GM23338 (cell line): ENCODE data around the gene DHX32. TPM values are rescaled to one million over a fixed set of nuclear protein-coding genes. Genes with fewer than 3 reads are reported as not detected.

Experiments used
- ATAC-seq: fragments of 200-7000 bp; cut with Tn5 transposase; 3 replicates; pipeline ENCODE4 v1.9.1; 2020
- DNase-seq: peaks from one replicate; pipeline ENCODE4 v3.0.0-alpha.2; 2015; ENCODE audit warnings: low spot score
- H2AFZ ChIP-seq: fragments of 200-600 bp; sonication (generic); 2 replicates; pipeline ENCODE4 v1.8.0; 2016; ENCODE audit warnings: antibody characterized with exemption, mild to moderate bottlenecking, moderate library complexity
- H3F3A ChIP-seq: fragments of 200-600 bp; sonication (generic); replicated peaks from 2 replicates; pipeline ENCODE4 v1.8.0; 2017; ENCODE audit warnings: antibody characterized with exemption, mixed run types, low read depth
- H3K27ac ChIP-seq: fragments of 200-600 bp; sonication (generic); 2 replicates; pipeline ENCODE4 v1.6.1; 2016; ENCODE audit warnings: low read depth
- H3K27me3 ChIP-seq: fragments of 200-600 bp; sonication (generic); 2 replicates; pipeline ENCODE4 v1.8.0; 2016; ENCODE audit warnings: mild to moderate bottlenecking, mixed run types, moderate library complexity; ENCODE audit not compliant: insufficient read depth
- H3K36me3 ChIP-seq: fragments of 200-600 bp; sonication (generic); 2 replicates; pipeline ENCODE4 v1.8.0; 2016; ENCODE audit warnings: mild to moderate bottlenecking; ENCODE audit not compliant: insufficient read depth
- H3K4me1 ChIP-seq: fragments of 200-600 bp; sonication (generic); 2 replicates; pipeline ENCODE4 v1.8.0; 2016; ENCODE audit warnings: mild to moderate bottlenecking, moderate library complexity; ENCODE audit not compliant: insufficient read depth
- H3K4me2 ChIP-seq: fragments of 200-600 bp; sonication (generic); 2 replicates; pipeline ENCODE4 v1.7.1; 2017; ENCODE audit warnings: mixed run types
- H3K4me3 ChIP-seq: fragments of 200-600 bp; sonication (generic); 2 replicates; pipeline ENCODE4 v1.6.1; 2016; ENCODE audit warnings: mixed run types
- H3K79me2 ChIP-seq: fragments of 200-600 bp; sonication (generic); replicated peaks from 2 replicates; pipeline ENCODE4 v1.8.0; 2017; ENCODE audit warnings: mild to moderate bottlenecking; ENCODE audit not compliant: insufficient read depth
- H3K9me2 ChIP-seq: fragments of 200-600 bp; sonication (generic); 2 replicates; pipeline ENCODE4 v1.8.0; 2017; ENCODE audit not compliant: insufficient read depth
- H4K20me1 ChIP-seq: fragments of 200-600 bp; sonication (generic); replicated peaks from 2 replicates; pipeline ENCODE4 v1.8.0; 2017; ENCODE audit warnings: mild to moderate bottlenecking; ENCODE audit not compliant: insufficient read depth
- H3K27ac Mint-ChIP-seq: 2 replicates; pipeline ENCODE4 v1.8.0; 2020; ENCODE audit warnings: inconsistent platforms, mild to moderate bottlenecking, moderate library complexity, mixed read lengths
- H3K27me3 Mint-ChIP-seq: 3 replicates; pipeline ENCODE4 v1.8.0; 2022; ENCODE audit warnings: low read depth, mild to moderate bottlenecking, moderate library complexity, mixed read lengths, inconsistent platforms; ENCODE audit not compliant: insufficient read depth, poor library complexity
- H3K36me3 Mint-ChIP-seq: 3 replicates; pipeline ENCODE4 v1.8.0; 2021; ENCODE audit warnings: low read depth, mild to moderate bottlenecking, inconsistent platforms, moderate library complexity, mixed read lengths
- H3K4me1 Mint-ChIP-seq: 3 replicates; pipeline ENCODE4 v1.8.0; 2020; ENCODE audit warnings: mild to moderate bottlenecking, inconsistent platforms, mixed read lengths
- H3K4me3 Mint-ChIP-seq: 3 replicates; pipeline ENCODE4 v1.8.0; 2021; ENCODE audit warnings: moderate library complexity, mild to moderate bottlenecking, inconsistent platforms, mixed read lengths
- H3K9me3 Mint-ChIP-seq: 3 replicates; pipeline ENCODE4 v1.8.0; 2020; ENCODE audit warnings: moderate library complexity, mild to moderate bottlenecking, inconsistent platforms, mixed read lengths
- CREB1 ChIP-seq: fragments of 250-450 bp; sonication (Bioruptor Pico); IDR thresholded peaks from 2 replicates; pipeline ENCODE4 v1.5.0; 2020; ENCODE audit warnings: low read depth, mild to moderate bottlenecking, moderate library complexity
- EZH2 ChIP-seq: fragments of 200-600 bp; sonication (generic); IDR thresholded peaks from one replicate; pipeline ENCODE4 v1.8.0; 2017; ENCODE audit warnings: antibody characterized with exemption, mild to moderate bottlenecking, low read depth; ENCODE audit not compliant: unreplicated experiment
- EZH2phosphoT487 ChIP-seq: fragments of 200-600 bp; sonication (generic); IDR thresholded peaks from one replicate; pipeline ENCODE4 v1.8.1; 2018; ENCODE audit warnings: antibody characterized with exemption; ENCODE audit not compliant: unreplicated experiment
- JUNB ChIP-seq: IDR thresholded peaks from one replicate; pipeline ENCODE4 v1.6.1; 2016; ENCODE audit warnings: antibody characterized with exemption; ENCODE audit not compliant: unreplicated experiment
- POLR2AphosphoS5 ChIP-seq: IDR thresholded peaks from 2 replicates; pipeline ENCODE4 v1.6.1; 2016; ENCODE audit warnings: antibody characterized with exemption, low read depth
- ZNF114 ChIP-seq: fragments of 250-450 bp; sonication (Bioruptor Pico); IDR thresholded peaks from 2 replicates; pipeline ENCODE4 v1.5.0; 2020; ENCODE audit warnings: mild to moderate bottlenecking, moderate library complexity
- ZNF331 ChIP-seq: fragments of 250-450 bp; sonication (Bioruptor Pico); IDR thresholded peaks from 2 replicates; pipeline ENCODE4 v1.5.0; 2020; ENCODE audit warnings: low read depth, mild to moderate bottlenecking, moderate library complexity
- polyA plus RNA-seq: library from polyadenylated mRNA; unstranded; fragments of >200 nt; fragmentation: Nextera tagmentation; extraction: Ambion mirVana; gene quantifications from 2 replicates; pipeline ENCODE4 v1.2.1, GENCODE V29; 2016
- total RNA-seq: library from RNA; depleted of rRNA; stranded (reverse); fragments of >200 nt; shearing (Covaris generic); gene quantifications from 2 replicates; pipeline ENCODE4 v1.2.3, GENCODE V29; 2014
- TF ChIP-seq, protein P1 (sequence below): fragments of 250-450 bp; sonication (Bioruptor Pico); IDR thresholded peaks from 2 replicates; pipeline ENCODE4 v1.5.0; 2020; ENCODE audit warnings: mild to moderate bottlenecking, moderate library complexity
- TF ChIP-seq, protein P2 (sequence below): IDR thresholded peaks from one replicate; pipeline ENCODE4 v1.6.1; 2018; ENCODE audit warnings: antibody characterized with exemption; ENCODE audit not compliant: unreplicated experiment

The DHX32 gene
- total and polyA plus RNA-seq, 2 experiments from 2014 or later: 9.5 to 21.6 TPM

DNA sequence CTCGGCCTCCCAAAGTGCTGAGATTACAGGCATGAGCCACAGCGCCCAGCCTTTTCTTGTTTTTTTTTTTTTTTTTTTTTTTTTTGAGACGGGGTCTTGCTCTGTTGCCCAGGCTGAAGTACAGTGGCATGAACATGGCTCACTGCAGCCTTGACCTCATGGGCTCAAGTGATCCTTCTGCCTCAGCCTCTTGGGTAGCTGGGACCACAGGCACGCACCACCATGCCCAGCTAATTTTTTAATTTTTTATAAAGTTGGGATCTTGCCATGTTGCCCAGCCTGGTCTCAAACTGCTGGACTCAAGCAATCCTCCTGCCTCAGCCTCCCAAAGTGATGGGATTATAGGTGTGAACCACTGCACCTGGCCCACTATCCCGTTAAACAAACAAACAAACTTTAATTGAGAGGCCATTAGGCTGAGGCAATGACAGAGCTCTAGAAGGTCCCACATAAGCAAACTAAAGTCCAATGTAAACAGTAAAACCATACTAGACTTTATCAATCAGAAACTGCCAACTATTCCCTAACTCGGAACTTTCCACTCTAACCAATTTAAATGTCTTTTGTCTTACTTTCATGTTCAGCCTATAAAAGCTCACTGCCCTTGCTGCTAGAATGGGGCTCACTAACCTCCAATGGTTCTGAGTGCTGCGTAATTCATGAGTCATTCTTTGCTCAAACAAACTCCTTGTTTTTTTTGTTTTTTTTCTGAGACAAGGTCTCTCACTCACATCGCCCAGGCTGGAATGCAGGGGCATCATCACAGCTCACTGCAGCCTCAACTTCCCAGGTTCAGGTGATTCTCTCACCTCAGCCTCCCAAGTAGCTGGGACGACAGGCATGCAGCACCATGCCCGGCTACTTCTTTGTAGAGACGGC, 1.9 kb downstream of the DHX32 start:
- Histone ChIP-seq H3K9me2 (no peaks in the 10 kb centered on the region), H3K36me3 (peaks cover 13% of the 10 kb centered on the region; the same call in 1 of the 2 replicates), H3K4me2 (no peak overlapping the region), H3K79me2 (no peaks in the 10 kb centered on the region), H3K27ac (no peak overlapping the region), H3K4me1 (peaks cover 20% of the 10 kb centered on the region), H3F3A (no peaks in the 10 kb centered on the region), H3K4me3 (no peak overlapping the region), H2AFZ (no peak overlapping the region), H3K27me3 (no peaks in the 10 kb centered on the region), H4K20me1 (no peaks in the 10 kb centered on the region)
- H3K4me1 Mint-ChIP-seq: peaks cover 29% of the 10 kb centered on the region
- TF ChIP-seq EZH2: no peak
- TF ChIP-seq, protein P1, sequence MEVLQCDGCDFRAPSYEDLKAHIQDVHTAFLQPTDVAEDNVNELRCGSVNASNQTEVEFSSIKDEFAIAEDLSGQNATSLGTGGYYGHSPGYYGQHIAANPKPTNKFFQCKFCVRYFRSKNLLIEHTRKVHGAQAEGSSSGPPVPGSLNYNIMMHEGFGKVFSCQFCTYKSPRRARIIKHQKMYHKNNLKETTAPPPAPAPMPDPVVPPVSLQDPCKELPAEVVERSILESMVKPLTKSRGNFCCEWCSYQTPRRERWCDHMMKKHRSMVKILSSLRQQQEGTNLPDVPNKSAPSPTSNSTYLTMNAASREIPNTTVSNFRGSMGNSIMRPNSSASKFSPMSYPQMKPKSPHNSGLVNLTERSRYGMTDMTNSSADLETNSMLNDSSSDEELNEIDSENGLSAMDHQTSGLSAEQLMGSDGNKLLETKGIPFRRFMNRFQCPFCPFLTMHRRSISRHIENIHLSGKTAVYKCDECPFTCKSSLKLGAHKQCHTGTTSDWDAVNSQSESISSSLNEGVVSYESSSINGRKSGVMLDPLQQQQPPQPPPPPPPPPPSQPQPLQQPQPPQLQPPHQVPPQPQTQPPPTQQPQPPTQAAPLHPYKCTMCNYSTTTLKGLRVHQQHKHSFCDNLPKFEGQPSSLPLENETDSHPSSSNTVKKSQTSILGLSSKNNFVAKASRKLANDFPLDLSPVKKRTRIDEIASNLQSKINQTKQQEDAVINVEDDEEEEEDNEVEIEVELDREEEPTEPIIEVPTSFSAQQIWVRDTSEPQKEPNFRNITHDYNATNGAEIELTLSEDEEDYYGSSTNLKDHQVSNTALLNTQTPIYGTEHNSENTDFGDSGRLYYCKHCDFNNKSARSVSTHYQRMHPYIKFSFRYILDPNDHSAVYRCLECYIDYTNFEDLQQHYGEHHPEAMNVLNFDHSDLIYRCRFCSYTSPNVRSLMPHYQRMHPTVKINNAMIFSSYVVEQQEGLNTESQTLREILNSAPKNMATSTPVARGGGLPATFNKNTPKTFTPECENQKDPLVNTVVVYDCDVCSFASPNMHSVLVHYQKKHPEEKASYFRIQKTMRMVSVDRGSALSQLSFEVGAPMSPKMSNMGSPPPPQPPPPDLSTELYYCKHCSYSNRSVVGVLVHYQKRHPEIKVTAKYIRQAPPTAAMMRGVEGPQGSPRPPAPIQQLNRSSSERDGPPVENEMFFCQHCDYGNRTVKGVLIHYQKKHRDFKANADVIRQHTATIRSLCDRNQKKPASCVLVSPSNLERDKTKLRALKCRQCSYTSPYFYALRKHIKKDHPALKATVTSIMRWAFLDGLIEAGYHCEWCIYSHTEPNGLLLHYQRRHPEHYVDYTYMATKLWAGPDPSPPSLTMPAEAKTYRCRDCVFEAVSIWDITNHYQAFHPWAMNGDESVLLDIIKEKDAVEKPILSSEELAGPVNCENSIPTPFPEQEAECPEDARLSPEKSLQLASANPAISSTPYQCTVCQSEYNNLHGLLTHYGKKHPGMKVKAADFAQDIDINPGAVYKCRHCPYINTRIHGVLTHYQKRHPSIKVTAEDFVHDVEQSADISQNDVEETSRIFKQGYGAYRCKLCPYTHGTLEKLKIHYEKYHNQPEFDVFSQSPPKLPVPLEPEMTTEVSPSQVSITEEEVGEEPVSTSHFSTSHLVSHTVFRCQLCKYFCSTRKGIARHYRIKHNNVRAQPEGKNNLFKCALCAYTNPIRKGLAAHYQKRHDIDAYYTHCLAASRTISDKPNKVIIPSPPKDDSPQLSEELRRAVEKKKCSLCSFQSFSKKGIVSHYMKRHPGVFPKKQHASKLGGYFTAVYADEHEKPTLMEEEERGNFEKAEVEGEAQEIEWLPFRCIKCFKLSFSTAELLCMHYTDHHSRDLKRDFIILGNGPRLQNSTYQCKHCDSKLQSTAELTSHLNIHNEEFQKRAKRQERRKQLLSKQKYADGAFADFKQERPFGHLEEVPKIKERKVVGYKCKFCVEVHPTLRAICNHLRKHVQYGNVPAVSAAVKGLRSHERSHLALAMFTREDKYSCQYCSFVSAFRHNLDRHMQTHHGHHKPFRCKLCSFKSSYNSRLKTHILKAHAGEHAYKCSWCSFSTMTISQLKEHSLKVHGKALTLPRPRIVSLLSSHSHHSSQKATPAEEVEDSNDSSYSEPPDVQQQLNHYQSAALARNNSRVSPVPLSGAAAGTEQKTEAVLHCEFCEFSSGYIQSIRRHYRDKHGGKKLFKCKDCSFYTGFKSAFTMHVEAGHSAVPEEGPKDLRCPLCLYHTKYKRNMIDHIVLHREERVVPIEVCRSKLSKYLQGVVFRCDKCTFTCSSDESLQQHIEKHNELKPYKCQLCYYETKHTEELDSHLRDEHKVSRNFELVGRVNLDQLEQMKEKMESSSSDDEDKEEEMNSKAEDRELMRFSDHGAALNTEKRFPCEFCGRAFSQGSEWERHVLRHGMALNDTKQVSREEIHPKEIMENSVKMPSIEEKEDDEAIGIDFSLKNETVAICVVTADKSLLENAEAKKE (CRISPR knock-in tag): no peak
- TF ChIP-seq, protein P2, sequence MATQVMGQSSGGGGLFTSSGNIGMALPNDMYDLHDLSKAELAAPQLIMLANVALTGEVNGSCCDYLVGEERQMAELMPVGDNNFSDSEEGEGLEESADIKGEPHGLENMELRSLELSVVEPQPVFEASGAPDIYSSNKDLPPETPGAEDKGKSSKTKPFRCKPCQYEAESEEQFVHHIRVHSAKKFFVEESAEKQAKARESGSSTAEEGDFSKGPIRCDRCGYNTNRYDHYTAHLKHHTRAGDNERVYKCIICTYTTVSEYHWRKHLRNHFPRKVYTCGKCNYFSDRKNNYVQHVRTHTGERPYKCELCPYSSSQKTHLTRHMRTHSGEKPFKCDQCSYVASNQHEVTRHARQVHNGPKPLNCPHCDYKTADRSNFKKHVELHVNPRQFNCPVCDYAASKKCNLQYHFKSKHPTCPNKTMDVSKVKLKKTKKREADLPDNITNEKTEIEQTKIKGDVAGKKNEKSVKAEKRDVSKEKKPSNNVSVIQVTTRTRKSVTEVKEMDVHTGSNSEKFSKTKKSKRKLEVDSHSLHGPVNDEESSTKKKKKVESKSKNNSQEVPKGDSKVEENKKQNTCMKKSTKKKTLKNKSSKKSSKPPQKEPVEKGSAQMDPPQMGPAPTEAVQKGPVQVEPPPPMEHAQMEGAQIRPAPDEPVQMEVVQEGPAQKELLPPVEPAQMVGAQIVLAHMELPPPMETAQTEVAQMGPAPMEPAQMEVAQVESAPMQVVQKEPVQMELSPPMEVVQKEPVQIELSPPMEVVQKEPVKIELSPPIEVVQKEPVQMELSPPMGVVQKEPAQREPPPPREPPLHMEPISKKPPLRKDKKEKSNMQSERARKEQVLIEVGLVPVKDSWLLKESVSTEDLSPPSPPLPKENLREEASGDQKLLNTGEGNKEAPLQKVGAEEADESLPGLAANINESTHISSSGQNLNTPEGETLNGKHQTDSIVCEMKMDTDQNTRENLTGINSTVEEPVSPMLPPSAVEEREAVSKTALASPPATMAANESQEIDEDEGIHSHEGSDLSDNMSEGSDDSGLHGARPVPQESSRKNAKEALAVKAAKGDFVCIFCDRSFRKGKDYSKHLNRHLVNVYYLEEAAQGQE: no peak
- TF ChIP-seq POLR2AphosphoS5: no peak
- TF ChIP-seq CREB1 (CRISPR knock-in tag): no peak
- no peak for TF ChIP-seq JUNB
- no peak for TF ChIP-seq EZH2phosphoT487
- TF ChIP-seq ZNF114 (CRISPR knock-in tag): no peak
- TF ChIP-seq ZNF331 (CRISPR knock-in tag): no peak
- H3K36me3 Mint-ChIP-seq: peaks cover 57% of the 10 kb centered on the region
- peaks cover 39% of the 10 kb centered on the region for H3K9me3 Mint-ChIP-seq
- H3K4me3 Mint-ChIP-seq: no peak overlapping the region
- ATAC-seq (no peak), DNase-seq (no peak)
- H3K27me3 Mint-ChIP-seq: peaks cover 6% of the 10 kb centered on the region
- no peak overlapping the region for H3K27ac Mint-ChIP-seq
